Peyer's patch (tissue), 4 donors: ENCODE measurements around the gene CNTN4. TPM values are rescaled to one million over a fixed set of nuclear protein-coding genes. Genes with fewer than 3 reads are reported as not detected.

Source experiments
- DNase-seq, 3 donors: peaks; one replicate each; pipeline ENCODE4 v3.0.0-alpha.2; 2017 to 2019
- H3K27ac ChIP-seq, 4 donors: fragments of 200-600 bp; sonication (generic); one replicate each; pipeline ENCODE4 v1.5.1; 2016 to 2019
- H3K27me3 ChIP-seq, 2 donors: fragments of 200-600 bp; sonication (generic); one replicate each; pipeline ENCODE4 v1.5.1; 2019
- H3K36me3 ChIP-seq, 3 donors: fragments of 200-600 bp; sonication (generic); one replicate each; pipeline ENCODE4 v1.5.1; 2016 to 2019
- H3K4me1 ChIP-seq, 4 donors: fragments of 200-600 bp; sonication (generic); one replicate each; pipeline ENCODE4 v1.5.1; 2016 to 2019
- H3K4me3 ChIP-seq, 4 donors: fragments of 200-600 bp; sonication (generic); 1 replicate in 3 of 4; 2 replicates in 1 of 4; pipeline ENCODE4 v1.5.1; 2016 to 2019; ENCODE audit warnings: mild to moderate bottlenecking in 1 of 4
- H3K9me3 ChIP-seq, 4 donors: fragments of 200-600 bp; sonication (generic); one replicate each; pipeline ENCODE4 v1.5.1; 2016 to 2019; ENCODE audit warnings: mild to moderate bottlenecking in 1 of 4
- POLR2A ChIP-seq, 2 donors: fragments of 450-650 bp; IDR thresholded peaks; one replicate each; pipeline ENCODE4 v1.5.1; 2017; ENCODE audit warnings: antibody characterized with exemption in 2 of 2, mild to moderate bottlenecking in 2 of 2, moderate library complexity in 2 of 2
- total RNA-seq, 4 donors: library from RNA; depleted of rRNA; stranded (reverse); fragments of >200 nt; gene quantifications; one replicate each; pipeline ENCODE4 v1.1.0, GENCODE V29; 2016
- TF ChIP-seq, protein P1 (sequence below), 6 experiments: fragments of 450-650 bp in 4 of 6; fragments of 200-600 bp in 2 of 6; sonication (generic) in 1 of 6; IDR thresholded peaks; one replicate each; pipeline ENCODE4 v1.5.1; 2017 to 2019; ENCODE audit warnings: antibody characterized with exemption in 6 of 6, mild to moderate bottlenecking in 3 of 6, moderate library complexity in 1 of 6

Gene CNTN4
- total RNA-seq, 4 donors from 2014 or later = 5.4 to 31.1 (median 19.9) TPM

- H3K9me3 ChIP-seq = no peaks in the 10 kb centered on the region
- no peak overlapping the region for H3K27ac ChIP-seq
- H3K4me1 ChIP-seq = no peaks in the 10 kb centered on the region
- TF ChIP-seq POLR2A (IDR thresholded peaks at IDR 0.05) = no peak
- TF ChIP-seq, protein P1, sequence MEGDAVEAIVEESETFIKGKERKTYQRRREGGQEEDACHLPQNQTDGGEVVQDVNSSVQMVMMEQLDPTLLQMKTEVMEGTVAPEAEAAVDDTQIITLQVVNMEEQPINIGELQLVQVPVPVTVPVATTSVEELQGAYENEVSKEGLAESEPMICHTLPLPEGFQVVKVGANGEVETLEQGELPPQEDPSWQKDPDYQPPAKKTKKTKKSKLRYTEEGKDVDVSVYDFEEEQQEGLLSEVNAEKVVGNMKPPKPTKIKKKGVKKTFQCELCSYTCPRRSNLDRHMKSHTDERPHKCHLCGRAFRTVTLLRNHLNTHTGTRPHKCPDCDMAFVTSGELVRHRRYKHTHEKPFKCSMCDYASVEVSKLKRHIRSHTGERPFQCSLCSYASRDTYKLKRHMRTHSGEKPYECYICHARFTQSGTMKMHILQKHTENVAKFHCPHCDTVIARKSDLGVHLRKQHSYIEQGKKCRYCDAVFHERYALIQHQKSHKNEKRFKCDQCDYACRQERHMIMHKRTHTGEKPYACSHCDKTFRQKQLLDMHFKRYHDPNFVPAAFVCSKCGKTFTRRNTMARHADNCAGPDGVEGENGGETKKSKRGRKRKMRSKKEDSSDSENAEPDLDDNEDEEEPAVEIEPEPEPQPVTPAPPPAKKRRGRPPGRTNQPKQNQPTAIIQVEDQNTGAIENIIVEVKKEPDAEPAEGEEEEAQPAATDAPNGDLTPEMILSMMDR (IDR thresholded peaks at IDR 0.05) = no peak
- H3K27me3 ChIP-seq = no peaks in the 10 kb centered on the region
- no peaks in the 10 kb centered on the region for H3K36me3 ChIP-seq
- no peak for DNase-seq
- H3K4me3 ChIP-seq = no peak overlapping the region
Measured at GRCh38 chr3:2968475-2968874, 869.8 kb downstream of the CNTN4 start.

GRCh38 chr3:2976212-2976611 lies 877.5 kb downstream of the CNTN4 start:
- Histone ChIP-seq H3K4me1 (no peaks in the 10 kb centered on the region), H3K27ac (no peak overlapping the region), H3K27me3 (no peaks in the 10 kb centered on the region), H3K9me3 (no peaks in the 10 kb centered on the region), H3K4me3 (no peak overlapping the region), H3K36me3 (no peaks in the 10 kb centered on the region)
- TF ChIP-seq POLR2A (IDR thresholded peaks at IDR 0.05) = no peak
- TF ChIP-seq, protein P1 (IDR thresholded peaks at IDR 0.05) = no peak
- DNase-seq = no peak

- no peaks in the 10 kb centered on the region for H3K9me3 ChIP-seq
Measured at GRCh38 chr3:2976796-2977195, 878.1 kb downstream of the CNTN4 start.

DNA sequence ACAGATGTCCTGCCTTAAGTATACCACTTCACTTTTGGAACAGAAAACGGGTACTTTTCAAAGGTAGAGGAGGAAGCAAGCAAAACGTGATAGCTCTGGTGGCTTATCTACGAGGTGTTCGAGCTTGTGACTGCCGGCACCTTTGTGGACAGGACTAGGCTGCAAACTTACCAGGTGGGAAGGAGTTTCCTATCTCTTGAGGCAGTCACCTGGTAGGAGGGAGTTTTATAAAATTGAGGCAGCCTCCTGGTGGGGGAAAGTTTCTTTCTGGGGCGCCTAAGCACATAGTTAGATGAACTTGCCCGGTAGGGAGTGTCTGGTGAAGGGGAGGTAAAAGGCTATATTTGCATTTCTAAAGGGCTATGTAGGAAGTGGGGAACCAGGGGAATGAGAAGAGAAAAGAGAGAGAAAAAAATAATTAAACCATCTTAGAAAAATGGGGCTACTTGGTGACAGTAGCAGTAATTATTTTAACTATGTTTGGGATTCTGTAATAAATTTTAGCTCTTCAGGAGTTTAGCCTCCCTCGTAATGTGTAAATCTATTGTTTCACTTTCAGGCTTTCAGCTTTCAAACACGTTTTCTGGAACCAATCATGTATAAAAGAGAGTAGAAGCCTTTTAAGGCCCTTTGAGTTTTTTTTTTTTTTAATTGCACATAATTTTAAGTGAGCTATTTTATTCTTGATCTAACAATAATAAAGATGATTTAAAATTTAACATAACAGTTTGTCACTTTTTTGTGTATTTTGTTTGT lies 880.5 kb downstream of the CNTN4 start:
- DNase-seq = no peak
- Histone ChIP-seq H3K27ac (no peak overlapping the region), H3K27me3 (no peaks in the 10 kb centered on the region), H3K4me1 (no peaks in the 10 kb centered on the region), H3K36me3 (no peaks in the 10 kb centered on the region), H3K9me3 (no peaks in the 10 kb centered on the region), H3K4me3 (no peak overlapping the region)
- TF ChIP-seq POLR2A (IDR thresholded peaks at IDR 0.05) = no peak
- TF ChIP-seq, protein P1 (IDR thresholded peaks at IDR 0.05) = no peak

More at GRCh38 chr3:2976796-2977195, 878.1 kb downstream of the CNTN4 start:
- no peak for DNase-seq
- Histone ChIP-seq H3K27me3 (no peaks in the 10 kb centered on the region), H3K27ac (no peak overlapping the region), H3K36me3 (no peaks in the 10 kb centered on the region), H3K4me3 (no peak overlapping the region), H3K4me1 (no peaks in the 10 kb centered on the region)
- no peak for TF ChIP-seq POLR2A (IDR thresholded peaks at IDR 0.05)
- TF ChIP-seq, protein P1 (IDR thresholded peaks at IDR 0.05) = no peak

DNA sequence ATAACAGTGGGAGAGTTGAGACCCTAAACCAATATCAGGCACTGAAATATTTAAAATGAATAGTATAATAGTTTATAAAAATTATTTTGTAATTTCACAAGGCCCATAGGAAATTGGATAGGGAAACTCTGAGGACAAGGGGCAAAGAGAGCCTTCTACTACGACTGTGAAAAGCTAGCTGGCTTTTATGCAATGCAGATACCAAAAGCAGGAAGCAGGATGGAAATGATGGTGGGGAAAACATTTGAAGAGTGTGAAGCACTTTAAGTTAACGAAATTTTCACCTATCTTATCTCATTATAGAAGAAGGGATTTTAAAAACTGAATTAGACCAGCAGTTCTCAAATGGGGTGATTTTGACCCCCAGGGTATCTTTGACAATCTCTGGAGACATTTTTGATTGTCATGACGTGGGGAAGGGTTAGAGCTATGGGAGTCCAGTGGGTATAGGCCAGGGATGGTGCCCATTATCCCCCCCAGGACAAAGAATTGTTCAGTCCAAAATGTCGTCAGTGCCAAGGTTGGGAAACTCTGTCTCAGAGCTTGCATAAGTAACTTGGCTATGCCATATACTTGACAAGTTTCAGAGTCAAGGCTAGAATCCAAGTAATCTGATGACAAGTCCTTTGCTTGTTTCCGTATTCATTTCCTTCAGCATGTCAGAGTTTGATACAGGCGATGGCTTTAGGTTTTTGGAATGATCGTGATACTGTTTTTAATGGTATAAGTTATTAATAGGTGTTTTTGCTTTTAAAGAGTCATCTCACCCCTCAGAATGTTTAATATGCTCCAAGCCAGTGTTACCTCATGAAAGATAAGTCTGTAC lies 885.6 kb downstream of the CNTN4 start:
- Histone ChIP-seq H3K4me3 (no peak overlapping the region), H3K4me1 (no peaks in the 10 kb centered on the region), H3K36me3 (no peaks in the 10 kb centered on the region), H3K27ac (no peak overlapping the region), H3K27me3 (no peaks in the 10 kb centered on the region), H3K9me3 (no peaks in the 10 kb centered on the region)
- DNase-seq = no peak
- TF ChIP-seq, protein P1 (IDR thresholded peaks at IDR 0.05) = no peak
- TF ChIP-seq POLR2A (IDR thresholded peaks at IDR 0.05) = no peak
